Smooth muscle cell of the brain vasculature (primary cell): Measurements from ENCODE around the gene GLIS1.

ENCODE experiments used
- DNase-seq: peaks from one replicate; pipeline ENCODE4 v3.0.0-alpha.2; 2012; ENCODE audit warnings: low read depth, low spot score

GLIS1 gene

DNA sequence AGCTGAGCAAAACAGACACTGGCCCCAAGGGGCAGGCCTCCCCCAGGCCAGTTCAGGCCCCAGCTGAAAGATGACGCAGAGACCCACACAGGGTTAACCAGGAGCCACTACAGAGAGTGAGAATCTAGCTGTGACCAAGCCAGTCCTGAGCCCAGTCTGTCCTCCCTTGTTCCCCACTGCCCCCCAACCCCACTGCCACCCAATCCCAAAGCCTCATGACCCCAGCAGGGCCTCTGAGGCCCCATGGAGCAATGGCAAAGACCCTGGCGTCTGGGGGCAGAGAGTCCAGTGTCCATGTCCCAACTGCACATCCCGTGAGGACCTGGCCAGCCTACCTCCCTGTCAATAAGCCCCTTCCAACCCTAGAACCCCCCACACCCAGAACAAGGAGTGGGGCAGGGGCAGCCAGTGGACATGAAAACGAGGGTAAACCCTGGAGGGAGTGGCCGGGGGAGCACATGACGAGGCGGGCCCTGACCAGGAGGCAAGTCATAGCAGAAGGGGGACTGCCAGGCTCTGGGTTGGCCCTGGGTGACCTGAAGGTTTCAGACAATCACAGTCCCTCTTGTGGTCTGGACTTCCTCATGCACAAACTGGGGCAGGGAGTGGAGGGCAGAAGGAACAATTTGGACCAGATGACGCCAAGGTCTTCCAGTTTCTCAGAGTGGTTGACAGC, 100.5 kb downstream of the GLIS1 start:
- no peak for DNase-seq

DNA sequence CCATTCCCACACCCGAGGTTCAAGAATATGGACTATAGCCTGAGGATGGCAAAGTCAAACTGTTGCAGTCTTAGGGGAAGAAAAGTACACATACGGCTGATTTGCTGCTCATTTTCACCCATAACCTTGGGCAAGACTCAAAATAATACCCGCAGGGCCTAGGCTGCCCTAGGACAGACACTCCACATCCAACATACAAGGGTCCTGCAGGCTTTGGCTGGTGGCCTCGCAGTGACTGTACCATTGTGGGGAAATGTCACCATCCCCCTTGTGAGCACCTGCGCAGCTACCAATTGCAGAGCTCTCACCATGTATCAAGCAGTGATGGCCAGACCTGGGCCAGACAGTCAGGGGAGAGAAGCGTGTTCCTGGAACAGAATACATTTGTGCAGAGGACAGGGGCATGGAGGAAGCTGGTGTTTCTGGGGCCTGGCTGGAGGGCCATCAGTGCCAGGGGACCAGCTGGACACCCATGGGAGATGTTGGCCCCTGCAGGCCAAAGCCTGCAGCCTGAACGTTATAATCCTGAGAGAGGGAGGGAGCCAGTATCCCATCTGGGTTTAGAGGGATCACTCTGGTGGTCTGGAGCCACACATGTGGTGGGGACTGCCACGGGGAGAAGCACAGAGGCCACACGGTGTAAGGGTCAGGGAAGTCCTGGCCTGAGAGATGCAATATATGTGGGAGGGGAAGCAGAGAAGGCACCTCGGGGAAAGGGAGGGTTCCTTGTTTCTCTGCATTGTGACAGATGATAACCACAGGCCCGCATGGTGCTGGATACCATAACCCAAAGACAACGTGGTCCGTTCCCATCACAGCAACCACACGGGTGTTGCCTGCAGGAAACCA, 101.2 kb downstream of the GLIS1 start:
- no peak for DNase-seq

DNA sequence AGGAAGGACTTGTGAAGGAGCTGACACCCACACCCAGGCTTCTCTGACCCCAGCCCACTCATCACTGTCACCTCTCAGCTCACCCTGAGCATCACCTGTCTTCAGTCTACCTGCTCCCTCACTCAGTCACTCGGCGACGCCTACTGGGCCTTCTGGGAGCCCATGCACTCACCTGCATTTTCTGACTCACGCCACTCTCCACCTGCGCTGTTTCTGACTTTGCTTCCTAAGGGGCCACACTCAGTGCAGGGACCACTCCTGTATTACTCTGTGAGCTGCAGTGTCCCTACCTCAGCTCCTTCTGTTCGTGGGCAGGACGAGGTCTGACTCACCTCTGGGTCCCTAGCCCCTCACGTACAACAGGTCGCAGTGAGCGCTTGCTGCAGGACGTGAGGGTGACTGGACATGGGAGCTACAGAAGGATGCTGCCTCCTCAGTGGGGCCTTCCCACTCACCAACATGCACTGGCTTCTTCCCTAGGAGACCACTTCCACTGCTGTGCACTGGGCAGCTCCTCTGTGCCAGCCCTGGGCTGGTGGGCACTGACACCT, 102.3 kb downstream of the GLIS1 start:
- no peak for DNase-seq

DNA sequence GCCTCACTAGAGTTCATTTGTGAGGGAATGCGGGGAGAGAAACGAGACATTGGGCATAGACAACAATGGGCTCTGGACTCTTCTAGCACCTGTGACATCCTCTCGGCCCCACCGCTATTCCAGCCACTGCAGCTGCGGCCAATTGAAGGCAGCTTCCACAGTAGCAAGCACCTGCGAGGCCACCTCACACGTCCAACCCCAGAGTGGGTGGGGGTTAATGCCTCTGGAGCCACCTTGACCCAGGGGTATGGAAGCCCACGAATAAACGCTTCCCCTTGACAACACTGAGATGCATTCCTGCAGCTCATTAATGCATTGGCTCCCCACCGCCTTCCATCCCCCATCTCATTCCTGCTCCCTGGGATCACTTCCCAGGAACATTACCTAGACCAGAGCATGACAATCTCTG, 104.4 kb downstream of the GLIS1 start:
- DNase-seq: no peak

DNA sequence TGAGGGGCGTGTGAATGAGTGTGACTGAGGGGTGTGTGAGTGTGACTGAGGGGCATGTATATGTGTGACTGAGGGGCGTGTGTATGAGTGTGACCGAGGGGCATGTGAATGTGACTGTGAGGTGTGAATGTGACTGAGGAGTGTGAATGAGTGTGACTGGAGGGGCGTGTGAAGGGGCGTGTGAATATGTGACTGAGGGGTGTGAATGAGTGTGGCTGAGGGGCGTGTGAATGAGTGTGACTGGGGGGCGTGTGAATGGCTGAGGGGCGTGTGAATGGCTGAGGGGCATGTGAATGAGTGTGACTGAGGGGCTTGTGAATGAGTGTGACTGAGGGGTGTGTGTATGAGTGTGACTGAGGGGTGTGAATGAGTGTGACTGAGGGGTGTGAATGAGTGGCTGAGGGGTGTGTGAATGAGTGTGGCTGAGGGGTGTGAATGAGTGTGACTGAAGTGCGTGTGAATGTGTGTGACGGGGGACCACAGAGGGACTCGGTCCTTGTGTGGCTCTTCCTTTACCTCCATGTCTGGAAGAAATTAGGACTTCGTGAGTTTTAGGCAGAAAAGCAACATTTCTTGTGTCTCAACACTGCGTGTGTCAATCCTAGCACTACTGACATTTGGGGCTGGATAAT, 105.8 kb downstream of the GLIS1 start:
- DNase-seq: no peak

DNA sequence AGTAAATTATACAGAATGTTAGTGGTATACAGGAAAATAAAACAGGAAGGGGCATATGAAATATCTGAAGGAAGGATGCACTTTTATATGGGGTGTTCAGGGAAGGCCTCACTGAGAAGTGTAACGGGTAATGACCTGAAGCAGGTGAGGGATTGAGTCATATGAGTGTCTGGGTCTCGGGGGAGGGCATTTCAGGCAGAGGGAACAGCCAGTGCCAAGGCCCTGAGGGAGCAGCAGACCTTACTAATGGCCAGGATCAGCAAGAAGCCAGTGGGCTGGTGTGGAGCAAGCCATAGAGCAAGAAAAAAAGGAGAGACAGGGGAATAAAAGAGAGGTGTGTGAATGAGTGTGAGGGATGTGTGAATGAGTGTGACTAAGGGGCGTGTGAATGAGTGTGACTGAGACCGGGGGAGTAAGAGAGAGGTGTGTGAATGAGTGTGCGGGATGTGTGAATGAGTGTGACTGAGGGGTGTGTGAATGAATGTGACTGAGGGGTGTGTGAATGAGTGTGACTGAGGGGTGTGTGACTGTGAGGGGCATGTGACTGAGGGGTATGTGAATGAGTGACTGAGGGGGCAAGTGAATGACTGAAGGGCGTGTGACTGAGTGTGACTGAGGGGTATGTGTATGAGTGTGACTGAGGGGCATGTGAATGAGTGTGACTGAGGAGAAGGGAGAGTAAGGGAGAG, 107.2 kb downstream of the GLIS1 start:
- no peak for DNase-seq

DNA sequence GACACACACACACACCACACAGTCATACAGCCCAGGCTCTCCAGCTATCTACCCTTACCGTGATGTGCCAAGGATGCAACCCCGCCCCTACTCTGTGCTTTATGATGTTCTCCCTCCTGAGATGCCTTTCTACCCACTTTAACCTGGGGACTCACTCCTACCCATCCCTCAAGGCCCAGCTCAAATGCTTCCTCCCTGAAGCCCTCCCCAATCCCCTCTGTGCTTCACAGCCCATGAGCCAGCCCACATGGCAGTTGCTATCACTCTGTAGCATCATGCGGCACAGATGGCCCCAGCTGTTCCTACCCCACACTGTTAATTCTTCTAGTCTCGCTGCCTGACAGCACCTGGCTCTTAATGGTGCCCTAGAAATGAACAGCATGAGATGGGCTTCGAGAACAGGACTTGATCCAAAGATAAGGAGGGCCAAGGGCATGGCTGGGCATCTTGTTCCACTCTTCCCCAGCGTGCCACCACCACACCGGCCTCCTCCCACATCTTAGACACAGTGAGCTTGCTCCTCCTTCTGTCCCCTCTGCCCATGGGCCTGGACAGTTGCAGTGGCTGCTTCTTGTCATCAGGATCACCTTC, 109.8 kb downstream of the GLIS1 start:
- DNase-seq: no peak

DNA sequence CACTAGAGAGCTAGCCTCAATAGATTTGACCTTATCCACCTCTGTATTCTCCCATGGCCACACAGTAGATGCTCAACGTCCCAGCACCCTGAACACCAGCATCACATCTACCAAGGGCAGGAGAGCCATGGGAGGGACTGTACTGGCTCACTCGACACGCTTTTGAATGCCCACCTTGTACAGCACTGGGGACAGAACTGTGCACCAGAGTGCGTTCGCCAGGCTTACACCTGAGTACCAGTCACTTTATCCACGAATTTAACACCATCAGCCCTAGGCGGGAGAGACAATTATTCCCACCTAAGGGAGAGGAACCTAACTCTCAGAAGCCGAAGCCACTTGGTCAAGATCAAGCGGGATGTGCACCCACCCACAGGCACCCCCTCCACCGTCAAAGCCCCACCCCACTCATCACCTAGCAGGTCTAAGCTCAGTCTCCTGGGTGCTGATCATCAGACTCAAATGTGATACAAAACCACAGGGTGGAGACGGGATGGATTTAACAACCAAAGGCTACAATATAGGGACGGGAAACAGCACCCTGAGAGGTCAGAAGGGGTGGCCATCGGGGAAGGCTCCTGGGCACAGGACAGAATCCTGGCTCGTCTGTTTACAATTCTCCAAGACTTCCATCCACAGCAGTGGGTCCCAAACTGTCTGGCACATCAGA, 110.5 kb downstream of the GLIS1 start:
- DNase-seq: no peak

DNA sequence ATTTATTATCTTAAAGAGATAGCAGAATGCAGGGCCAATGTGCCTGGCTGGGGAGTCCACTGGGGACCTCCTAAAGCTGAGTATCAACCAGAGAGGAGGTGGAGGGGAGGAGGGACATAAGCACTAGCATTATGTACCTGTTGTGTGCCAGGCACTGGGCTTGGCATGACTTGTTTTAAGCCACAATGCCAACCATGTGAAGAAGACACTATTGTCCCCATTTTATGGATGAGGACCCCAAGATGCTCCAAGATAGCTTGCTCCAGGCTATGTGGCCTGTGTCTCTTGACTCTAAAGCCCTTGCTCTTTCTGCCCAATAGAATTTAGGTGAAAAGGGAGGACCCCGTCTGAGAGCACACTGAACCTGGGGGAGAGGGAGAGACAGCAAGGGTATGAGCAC, 111.3 kb downstream of the GLIS1 start:
- DNase-seq: no peak

DNA sequence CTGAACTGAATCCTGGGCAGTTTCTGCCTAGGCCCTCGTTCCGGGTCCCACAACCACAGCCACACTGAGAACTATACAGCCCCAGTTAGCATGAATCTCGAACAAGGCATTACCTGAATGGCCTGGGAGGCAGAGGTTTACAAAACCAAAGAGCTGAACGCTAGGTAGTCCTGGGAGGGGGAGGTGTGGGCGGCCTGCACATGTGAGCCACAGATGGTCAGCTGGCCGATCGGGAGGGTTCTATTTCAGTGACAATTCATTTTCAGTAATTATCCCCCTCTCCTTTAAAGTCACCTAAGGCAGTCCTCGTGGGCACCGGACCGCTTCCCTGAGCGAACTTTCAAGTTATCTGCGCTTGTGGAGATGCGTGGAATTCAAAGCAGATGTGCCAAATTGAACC, 111.9 kb downstream of the GLIS1 start:
- DNase-seq: no peak

DNA sequence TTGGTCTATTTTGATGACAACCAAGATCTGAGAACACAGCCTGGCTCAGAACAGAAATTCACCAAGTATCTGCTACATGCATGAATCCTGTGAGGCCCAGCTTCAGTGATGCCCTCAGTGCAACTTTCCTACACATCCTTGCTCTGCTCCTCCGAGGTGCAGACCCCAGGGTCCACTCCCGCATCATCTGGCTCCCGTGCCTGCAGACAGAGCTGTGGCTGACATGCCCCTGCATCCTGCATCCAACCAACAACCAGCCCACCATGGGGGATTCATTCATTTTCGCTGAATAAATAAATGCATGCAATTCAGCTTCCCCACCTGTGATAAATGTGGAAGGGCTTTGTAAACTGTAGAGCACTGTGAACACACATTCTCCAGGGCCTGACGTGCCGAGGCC, 112.3 kb downstream of the GLIS1 start:
- DNase-seq: no peak

DNA sequence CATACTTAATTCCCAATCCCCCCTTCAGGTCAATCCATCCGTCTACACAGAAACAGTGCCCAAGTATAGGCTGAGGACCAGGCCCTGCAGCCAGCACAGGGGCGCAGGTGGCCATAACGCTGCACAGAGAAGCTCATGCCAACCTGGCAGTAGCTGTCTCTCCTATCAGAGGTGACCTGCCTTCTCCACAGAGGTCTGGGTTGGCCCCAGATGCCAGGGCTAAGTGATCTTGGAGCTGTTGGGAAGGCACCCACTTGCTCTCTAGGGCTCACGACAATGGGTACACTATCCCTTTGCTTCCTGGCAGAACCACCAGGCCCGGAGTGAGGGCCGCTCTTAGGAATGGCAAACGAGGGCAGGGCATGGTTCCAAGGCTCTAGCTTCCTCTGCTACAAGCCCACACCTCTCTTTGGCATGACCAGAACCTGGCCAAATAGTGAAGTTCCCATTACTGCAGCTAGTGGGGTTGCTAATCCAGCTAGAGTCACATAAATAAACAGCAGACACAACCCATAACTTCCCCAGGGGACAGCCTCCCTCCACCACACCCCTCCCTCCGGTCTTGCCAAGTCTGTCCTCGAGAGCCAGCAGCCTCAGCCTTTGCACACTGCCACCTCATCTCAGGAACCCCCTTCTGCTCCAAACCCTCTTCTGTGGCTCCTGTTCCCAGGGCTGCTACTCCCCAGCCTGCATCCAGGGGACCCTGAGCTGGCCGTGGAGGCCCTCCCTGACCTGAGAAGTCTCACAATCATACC, 113.0 kb downstream of the GLIS1 start:
- no peak for DNase-seq

DNA sequence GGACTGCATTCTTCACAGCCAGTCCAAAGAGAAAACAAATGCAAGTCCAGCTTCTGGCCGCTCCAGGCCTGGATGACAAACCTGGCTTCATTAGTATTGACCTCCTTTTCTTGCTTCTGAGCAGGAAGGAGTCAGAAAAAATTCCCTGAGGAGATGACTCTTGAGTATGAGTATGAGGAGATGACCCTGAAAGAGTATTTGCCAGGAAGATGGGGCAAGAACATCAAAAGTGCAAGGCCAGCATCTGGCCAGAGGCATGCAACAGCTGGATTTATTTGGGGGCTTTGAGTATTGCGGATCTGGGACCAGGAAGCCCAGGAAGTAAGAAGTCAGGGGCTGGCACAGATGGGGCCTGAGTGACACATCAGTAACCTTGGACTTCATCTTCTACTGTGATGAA, 113.9 kb downstream of the GLIS1 start:
- DNase-seq: peak; percentile 15

DNA sequence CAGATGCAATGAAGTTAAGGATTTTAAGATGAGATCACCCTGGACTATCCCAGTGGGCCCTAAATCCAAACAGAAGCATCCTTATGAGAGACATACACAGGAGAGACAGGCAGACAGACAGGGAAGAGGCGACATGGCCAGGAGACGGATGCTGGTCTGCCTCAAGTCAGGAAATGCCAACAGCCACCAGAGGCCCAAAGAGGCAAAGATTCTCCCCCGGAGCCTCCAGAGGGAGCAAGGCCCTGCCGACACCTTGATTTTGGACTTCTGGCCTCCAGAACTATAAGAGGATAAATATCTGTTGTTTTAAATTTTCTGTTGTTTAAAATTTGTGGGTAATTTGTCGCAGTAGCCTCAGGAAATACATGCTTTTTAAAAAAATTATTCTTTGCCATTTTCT, 116.4 kb downstream of the GLIS1 start:
- DNase-seq: no peak

DNA sequence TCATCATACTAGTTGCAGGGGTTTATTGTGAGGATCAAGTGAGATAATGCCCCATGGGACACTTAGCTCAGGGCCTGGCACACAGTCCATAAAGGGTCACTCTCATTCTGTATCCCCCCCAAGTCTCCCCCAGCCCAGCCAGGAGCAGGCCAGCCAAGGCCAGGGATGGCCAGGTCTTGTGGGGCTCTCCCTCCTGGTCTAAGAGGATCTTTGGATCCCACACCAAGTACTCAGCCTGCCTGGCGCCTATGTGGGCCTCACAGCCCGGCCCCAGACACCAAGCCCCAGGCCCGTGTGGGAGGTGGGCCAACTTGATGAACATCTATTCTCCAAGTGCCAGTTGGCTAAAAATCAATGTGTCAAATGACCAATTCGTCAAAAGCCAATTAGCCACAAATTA, 117.8 kb downstream of the GLIS1 start:
- DNase-seq: no peak

DNA sequence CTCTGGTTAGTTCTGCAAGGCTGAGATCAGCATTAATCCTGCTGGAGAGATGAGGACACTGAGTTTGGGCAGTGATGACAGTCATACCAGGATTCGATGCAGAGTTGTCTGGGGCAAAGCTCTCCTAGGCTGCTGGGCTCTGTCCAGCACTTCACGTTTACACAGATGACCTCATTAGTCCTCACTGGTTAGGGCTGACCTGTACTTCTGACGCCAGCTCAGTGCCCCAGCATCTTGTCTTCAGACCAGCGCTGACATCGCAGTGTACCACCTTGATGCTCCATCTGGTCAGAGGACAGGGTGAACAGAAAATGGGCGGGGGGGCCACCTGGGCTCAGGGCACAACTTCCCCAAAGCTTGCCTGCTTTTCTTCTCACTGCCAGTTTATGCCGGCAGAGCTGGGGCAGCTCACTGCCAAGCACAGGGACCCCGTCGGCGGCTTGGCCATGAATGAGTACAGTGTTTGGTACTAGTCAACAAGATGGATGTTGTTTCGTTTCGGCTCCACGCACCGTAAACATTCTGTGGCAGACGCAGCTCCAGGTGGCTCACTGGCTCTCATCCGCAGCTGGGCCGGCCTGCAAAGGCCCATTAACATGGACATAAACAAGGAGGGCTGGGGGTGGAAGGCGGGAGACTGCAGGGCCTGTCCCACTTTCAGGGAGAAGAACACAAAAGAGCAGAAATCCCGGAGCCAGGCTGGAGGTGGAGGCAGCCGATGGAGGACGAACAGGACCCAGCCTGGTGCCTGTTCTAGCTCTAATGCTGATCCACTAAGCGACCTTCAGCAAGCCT, 118.7 kb downstream of the GLIS1 start:
- no peak for DNase-seq

DNA sequence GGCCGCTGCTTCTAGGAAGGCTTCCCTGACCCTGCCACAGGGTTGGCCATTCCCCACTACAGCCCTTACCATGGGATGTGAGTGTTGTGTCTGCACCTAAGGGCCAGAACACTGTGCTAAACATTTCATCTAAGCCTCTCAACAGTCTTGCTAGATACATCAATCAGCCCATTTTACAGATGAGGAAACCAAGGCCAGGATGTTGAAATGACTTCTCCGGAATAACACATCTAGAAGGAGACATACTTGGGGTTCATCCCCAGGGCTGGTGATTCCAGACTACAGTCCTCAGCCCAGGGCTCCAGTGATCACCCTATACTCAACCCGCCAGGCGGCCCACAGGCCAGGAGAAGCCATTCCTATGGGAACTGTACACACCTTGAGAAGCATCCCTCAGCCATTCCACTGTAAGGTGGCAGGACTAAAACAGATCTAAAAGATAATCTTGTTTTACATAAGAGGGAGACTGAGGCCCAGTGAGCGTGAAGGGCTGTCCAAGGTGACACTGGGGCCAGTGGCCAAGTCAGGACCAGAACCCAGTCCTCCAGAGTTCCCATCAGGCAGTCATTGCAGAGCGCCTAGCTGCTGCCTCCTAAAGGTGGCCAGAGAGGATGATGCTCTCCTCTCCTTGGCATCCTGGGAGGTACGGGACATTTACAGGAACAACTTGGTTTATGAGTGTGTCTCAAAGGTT, 119.5 kb downstream of the GLIS1 start:
- DNase-seq: no peak

DNA sequence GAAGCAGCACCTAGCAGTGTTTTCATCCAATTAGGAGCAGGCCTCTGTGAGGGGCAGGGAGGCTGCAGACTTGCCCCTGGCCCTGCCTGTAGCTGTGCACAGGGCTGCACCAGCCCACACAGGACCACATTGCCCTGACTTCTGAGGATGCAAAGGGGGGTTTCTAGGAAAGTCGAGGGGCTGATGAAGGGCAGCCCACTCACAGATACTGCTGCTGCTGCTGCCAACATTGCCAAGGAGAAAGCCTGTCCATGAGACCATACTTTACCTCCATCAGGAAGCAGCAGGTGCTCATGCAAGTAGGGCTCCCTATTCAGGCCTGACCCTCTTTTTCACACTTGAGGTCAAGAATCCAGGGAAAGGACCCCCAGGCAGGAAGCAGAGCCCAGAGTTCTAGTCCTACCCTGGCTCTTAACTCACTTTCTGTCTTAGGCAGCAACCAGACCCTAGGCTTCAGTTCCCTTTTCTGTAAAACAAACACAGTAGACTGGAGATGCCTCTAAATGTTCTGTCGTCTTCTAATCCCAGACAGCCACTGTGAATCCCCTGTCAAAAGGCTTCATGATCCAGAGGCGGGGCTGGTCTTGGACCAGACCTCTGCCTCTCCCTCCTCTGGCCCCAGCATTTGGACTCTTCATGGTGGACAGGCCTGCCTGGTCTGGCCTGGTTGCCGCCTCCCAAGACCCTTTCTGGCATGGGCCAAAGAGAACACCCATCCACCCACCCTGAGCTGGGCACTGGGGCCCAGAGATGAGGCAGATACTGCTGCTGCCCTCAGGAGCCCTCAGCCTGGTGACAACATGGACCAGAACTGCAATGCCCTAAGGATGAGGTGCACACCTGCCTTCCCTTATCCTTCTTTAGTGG, 120.2 kb downstream of the GLIS1 start:
- no peak for DNase-seq
